Measurements from ENCODE around the gene THEM5.

The THEM5 gene

GRCh38 chr1:151843398-151843797, 10.1 kb downstream of the THEM5 start:
- TF ChIP-seq CTCF (IDR thresholded peaks at IDR 0.05; ENCODE audit: borderline replicate concordance, extremely low read depth, low read length, poor library complexity, severe bottlenecking) (no peak), EZH2 (IDR thresholded peaks at IDR 0.05; ENCODE audit: borderline replicate concordance, low read depth, low read length, severe bottlenecking) (no peak)
- Histone ChIP-seq H3K9ac (ENCODE audit: low read depth, low read length) (no peak overlapping the region), H3K4me1 (ENCODE audit: insufficient read depth, low read length) (no peaks in the 10 kb centered on the region), H3K27ac (ENCODE audit: low read length) (no peak overlapping the region), H3K9me3 (ENCODE audit: insufficient read depth, low read length, severe bottlenecking) (no peaks in the 10 kb centered on the region), H3K79me2 (ENCODE audit: insufficient read depth, low read length) (no peaks in the 10 kb centered on the region), H2AFZ (ENCODE audit: low read depth, low read length) (no peak overlapping the region), H3K27me3 (ENCODE audit: insufficient read depth, low read length, poor library complexity) (no peaks in the 10 kb centered on the region), H3K36me3 (ENCODE audit: insufficient read depth, low read length) (no peaks in the 10 kb centered on the region), H3K4me2 (ENCODE audit: insufficient read depth, low read length) (no peak overlapping the region), H3K4me3 (ENCODE audit: low read depth in 1 of 2, low read length in 2 of 2) (no peak overlapping the region), H4K20me1 (ENCODE audit: insufficient read depth, low read length) (no peaks in the 10 kb centered on the region)
- DNase-seq (no peak), ATAC-seq (ENCODE audit: insufficient read depth, low read depth) (no peak)

GRCh38 chr1:151841141-151841540, 12.4 kb downstream of the THEM5 start:
- ATAC-seq (ENCODE audit: insufficient read depth, low read depth), result no peak
- Histone ChIP-seq H3K4me3 (ENCODE audit: low read depth in 1 of 2, low read length in 2 of 2) (no peak overlapping the region), H3K9me3 (ENCODE audit: insufficient read depth, low read length, severe bottlenecking) (no peaks in the 10 kb centered on the region), H3K79me2 (ENCODE audit: insufficient read depth, low read length) (no peaks in the 10 kb centered on the region), H3K36me3 (ENCODE audit: insufficient read depth, low read length) (no peaks in the 10 kb centered on the region), H3K9ac (ENCODE audit: low read depth, low read length) (no peak overlapping the region), H3K4me2 (ENCODE audit: insufficient read depth, low read length) (no peak overlapping the region), H4K20me1 (ENCODE audit: insufficient read depth, low read length) (no peaks in the 10 kb centered on the region), H3K27me3 (ENCODE audit: insufficient read depth, low read length, poor library complexity) (no peaks in the 10 kb centered on the region), H3K27ac (ENCODE audit: low read length) (no peak overlapping the region), H2AFZ (ENCODE audit: low read depth, low read length) (no peak overlapping the region), H3K4me1 (ENCODE audit: insufficient read depth, low read length) (peaks cover 17% of the 10 kb centered on the region)
- TF ChIP-seq CTCF (IDR thresholded peaks at IDR 0.05; ENCODE audit: borderline replicate concordance, extremely low read depth, low read length, poor library complexity, severe bottlenecking), result no peak
- TF ChIP-seq EZH2 (IDR thresholded peaks at IDR 0.05; ENCODE audit: borderline replicate concordance, low read depth, low read length, severe bottlenecking), result no peak
- DNase-seq, result no peak

GRCh38 chr1:151840421-151840820, 13.1 kb downstream of the THEM5 start:
- Histone ChIP-seq H3K9me3 (ENCODE audit: insufficient read depth, low read length, severe bottlenecking) (no peaks in the 10 kb centered on the region), H3K27me3 (ENCODE audit: insufficient read depth, low read length, poor library complexity) (no peaks in the 10 kb centered on the region), H3K27ac (ENCODE audit: low read length) (no peak overlapping the region), H3K4me2 (ENCODE audit: insufficient read depth, low read length) (no peak overlapping the region), H3K79me2 (ENCODE audit: insufficient read depth, low read length) (no peaks in the 10 kb centered on the region), H3K4me1 (ENCODE audit: insufficient read depth, low read length) (peaks cover 23% of the 10 kb centered on the region), H3K36me3 (ENCODE audit: insufficient read depth, low read length) (no peaks in the 10 kb centered on the region), H2AFZ (ENCODE audit: low read depth, low read length) (no peak overlapping the region), H3K4me3 (ENCODE audit: low read depth in 1 of 2, low read length in 2 of 2) (no peak overlapping the region), H3K9ac (ENCODE audit: low read depth, low read length) (no peak overlapping the region), H4K20me1 (ENCODE audit: insufficient read depth, low read length) (no peaks in the 10 kb centered on the region)
- no peak for ATAC-seq (ENCODE audit: insufficient read depth, low read depth)
- DNase-seq, result no peak
- TF ChIP-seq CTCF (IDR thresholded peaks at IDR 0.05; ENCODE audit: borderline replicate concordance, extremely low read depth, low read length, poor library complexity, severe bottlenecking) (no peak), EZH2 (IDR thresholded peaks at IDR 0.05; ENCODE audit: borderline replicate concordance, low read depth, low read length, severe bottlenecking) (no peak)
